CD4-positive, alpha-beta T cell treated with Interleukin-15 for 4 hours (primary cell): ENCODE measurements around the gene PEX5L.

ENCODE experiments used
- DNase-seq: peaks from one replicate; pipeline ENCODE4 v3.0.0-alpha.2; 2020; ENCODE audit warnings: low spot score

Gene PEX5L

DNA sequence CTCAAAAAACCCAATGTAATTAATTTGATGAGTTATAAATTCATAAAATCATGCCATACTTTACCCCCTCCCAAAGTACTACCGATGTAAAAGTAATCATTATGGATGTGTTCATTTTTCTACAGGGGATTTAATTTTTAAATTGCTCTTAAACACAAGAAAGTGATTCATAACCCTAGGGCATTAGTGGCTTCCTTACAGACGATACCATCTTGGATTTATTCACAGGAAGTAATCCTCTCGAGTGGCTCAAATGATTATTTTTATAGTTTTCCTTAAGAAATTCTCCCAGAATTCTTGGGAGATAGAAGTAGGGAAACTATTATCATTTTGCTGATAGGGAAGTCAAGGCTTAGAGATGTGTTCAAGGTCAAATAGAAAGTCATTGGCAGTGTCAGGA lies 80.9 kb downstream of the PEX5L start:
- no peak for DNase-seq

DNA sequence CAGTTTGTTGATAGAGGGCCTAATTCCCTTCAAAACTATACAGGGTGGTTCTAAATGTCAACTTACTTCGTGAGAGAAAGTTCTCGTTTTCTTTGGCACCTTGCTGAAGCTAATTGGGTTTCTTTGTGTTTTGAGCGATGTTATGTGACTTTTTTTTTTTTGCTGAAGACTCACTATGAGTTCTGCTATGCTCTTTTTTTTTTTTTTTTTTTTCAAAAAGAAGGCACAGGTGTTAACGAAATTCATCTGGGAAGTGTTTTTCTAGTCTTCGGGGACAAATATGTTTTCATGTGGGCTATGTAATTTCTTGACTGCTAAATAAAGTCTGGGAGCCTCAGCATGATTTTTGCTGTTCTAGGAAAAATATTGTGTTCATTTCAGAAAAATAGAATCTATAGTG lies 81.5 kb downstream of the PEX5L start:
- DNase-seq, result no peak

DNA sequence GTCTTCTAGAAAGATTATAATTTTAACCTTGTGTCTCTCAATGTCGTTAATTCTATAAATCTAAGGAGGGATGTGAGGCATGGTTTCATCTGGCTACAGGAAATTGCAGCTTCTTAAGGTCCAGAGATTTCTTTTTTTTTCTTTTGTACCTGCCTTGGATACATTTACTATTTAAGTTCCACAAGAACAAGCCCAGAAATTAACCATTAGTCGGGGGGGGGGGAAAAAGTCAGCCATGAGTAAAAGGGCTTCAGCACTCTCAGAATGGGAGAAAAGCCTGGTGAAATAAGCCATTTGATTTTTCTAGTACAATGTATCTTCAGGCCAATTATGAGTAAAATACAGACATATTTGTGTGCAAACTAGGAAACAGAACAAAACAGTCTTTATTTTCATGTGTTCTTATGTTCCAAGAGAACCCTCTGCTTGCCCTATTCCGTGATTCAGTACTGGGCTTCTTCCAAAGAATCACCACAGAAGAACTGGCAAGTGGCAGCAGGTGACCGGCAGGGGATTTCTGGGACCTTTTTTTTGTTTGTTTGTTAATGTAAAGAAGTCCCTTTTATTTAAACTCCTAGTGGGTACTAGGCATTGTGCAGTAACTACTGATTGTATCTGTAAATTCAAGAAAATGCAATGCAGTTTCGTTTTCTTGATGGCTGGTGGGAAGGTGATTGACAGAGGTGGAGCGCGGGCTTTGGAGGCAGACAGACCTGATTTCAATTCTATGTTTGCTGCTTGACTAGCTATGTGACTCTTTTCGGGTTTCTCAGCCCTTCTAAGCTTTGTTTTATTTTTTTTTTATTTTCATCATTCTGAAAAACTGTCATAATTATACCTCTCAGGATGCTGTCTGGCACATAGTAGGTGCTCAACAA lies 82.5 kb downstream of the PEX5L start:
- no peak for DNase-seq

DNA sequence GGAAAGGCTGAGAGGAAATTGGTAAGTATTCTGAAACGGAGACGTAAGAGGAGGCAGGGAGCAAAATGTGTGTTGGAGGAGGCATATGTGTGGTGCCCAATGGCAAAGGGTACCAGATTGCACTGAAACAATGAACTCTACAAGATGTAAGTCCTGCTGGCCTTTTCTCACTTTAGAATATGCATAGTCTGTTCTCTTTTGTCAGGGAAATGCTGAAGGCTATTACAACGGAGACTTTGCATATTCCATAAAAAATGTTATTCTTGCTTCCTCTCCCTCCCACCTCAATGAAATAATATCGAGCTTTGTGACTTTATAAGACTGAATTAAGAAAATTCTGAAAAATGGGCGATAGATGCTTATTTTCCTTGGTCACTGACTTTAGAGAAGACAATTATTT lies 85.9 kb downstream of the PEX5L start:
- DNase-seq, result no peak

DNA sequence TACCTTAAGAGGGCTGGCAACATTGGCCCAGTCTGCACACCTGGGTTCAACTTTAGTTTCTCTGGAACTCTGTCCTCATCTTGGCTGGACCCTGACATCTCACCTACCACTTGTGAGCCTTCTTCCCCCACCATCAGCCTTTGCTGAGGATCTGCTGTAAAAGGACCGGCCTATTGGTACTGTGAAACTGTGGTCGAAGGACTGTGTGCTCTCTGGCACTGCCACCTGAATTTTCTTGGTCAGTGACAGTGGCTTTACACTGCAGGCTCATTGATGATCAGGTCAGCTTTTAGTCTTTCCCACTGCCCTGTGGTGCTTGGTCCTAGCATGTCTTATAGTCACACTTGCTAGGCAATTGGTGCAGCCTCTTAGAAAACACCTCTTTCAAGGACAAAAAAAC lies 86.9 kb downstream of the PEX5L start:
- DNase-seq, result no peak

DNA sequence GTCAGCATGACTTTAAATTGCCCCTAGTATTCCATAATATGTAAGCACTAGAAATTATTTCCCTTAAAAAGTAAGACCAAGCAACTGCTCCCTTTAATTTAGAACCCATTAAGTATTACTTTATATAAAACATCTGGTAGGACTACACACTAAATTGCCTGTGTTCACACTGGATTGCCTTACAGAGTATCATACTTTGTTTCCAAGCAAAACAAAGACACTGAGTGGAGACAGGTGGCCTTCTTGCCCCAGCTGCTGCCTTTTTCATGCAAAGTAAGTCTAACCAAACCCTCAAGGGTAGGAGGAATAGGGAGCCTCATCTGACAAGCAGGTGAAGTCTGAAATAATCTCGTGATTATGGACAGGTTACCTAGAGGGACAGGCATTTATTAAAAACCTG lies 87.3 kb downstream of the PEX5L start:
- no peak for DNase-seq

DNA sequence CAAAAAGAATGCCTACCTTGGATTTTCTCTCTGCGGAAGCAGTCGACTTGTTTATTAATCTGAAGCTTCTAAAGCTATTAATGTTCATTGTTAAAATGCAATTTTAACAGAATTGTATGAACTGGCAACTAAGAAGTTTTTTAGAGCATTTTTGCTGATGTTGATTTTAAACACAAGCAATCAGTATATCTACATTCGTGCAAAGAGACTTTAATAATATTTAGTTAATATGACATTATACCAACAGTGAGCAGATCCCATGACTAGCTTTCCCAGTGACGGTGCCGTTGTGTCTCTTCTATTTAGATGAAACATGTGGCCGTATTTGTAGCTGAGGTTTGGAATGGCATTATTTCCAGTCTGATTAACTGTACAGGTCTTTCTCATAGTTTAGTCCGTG lies 88.0 kb downstream of the PEX5L start:
- no peak for DNase-seq

- DNase-seq, result no peak
Measured at GRCh38 chr3:179945569-179945968, 91.2 kb downstream of the PEX5L start.

DNA sequence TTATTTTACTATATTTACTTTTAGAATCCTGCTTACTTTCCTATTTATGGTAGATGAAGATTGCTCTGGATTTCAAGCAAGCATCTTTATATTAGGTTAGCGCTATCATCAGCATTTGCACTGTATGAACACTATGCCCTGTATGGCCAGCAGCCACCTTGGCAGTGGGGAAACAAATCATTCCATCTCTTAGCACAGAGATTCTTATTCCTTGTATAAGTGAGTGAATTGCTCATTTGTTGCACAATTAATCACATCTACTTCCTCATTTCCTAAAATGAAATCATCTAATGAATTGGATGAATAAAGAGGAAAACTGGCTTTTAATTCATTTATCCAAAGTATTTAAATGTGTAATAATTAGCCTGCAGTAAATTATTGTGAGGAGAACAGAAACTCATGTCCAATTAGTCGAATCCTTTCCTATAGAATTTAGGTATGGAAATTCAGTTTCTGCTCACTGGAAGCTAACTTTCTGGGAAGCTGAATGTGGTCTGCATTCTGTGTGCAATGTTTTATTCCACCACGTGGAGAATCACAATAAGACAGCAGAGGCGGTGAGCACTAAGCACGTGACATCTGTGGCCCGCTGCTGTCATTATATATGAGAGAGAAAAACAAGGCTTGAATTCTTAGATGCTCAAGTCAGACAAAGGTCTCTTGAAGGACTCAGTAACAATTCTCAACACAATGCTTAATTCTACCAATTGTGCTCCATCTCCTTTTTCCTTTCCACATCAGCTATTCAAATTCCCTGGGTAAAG lies 93.4 kb downstream of the PEX5L start:
- DNase-seq, result no peak

DNA sequence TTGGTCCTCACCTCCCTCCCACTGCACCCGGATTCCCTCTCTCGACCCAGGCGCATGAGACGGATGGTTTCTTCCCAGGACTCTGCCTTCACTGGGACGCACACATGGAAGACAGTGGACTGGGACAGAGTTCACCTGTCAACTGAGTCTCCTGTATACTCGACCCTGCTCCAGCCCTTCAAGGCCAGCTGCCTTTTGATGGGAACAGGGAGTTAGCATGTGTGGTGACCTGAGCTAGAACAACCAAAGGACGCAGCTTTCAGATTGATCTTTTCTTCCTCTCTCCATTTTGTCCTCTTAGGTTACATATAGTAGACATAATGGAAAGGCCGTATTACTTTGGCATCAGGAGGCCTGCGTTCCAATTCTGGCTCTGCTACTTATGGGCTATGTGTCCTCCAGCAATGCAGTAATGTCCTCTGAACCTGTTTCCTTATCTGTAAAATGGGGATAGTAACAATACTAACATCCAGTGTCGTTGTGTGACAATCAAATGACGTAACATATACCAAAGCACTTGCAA lies 94.1 kb downstream of the PEX5L start:
- no peak for DNase-seq

- DNase-seq, result no peak
Measured at GRCh38 chr3:179935710-179936109, 101.0 kb downstream of the PEX5L start.

GRCh38 chr3:179933914-179934313 lies 102.8 kb downstream of the PEX5L start:
- no peak for DNase-seq

GRCh38 chr3:179933080-179933479 lies 103.7 kb downstream of the PEX5L start:
- DNase-seq, result no peak

- DNase-seq, result no peak
Measured at GRCh38 chr3:179932674-179933073, 104.1 kb downstream of the PEX5L start.

DNA sequence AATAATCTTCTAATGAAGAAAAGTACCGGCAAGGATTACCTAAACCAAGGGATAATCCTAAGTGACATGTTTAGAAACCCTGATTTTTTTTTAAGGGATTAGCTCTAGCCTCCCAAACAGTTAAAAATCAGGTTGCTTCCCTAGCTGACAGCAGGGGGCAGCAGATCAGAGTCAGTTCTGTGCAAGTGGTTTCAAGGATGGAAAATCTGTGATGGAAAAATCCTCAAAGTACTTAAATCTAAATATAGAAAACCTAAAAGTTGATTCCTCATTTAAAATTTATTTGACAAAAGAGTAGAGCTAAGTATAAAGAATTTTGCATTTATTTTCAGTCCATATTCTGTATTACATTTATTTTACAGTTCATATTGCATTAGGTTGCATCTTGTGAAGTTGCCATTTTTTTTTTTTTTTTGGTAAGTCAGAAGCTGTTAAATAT lies 107.6 kb downstream of the PEX5L start:
- peak; percentile 46 for DNase-seq

DNA sequence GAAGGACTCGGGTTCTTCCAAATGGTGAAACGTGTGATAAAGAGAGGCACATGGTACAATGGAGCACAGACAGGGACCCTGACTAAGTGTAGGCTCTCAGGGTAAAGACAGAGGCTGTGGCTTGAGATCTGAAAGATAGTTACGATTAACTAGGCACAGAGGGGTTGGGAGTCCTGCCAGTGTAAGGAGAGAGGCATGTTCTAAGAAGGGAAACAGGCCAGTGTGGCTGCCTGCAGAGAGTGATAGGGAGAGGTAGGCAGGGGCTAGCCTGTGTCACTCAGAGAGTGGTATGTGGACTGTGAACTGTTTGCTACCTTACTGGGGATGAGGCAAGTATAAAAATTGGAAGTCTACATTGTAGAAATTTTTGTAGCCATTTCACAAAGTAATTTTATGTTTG lies 109.5 kb downstream of the PEX5L start:
- no peak for DNase-seq

DNA sequence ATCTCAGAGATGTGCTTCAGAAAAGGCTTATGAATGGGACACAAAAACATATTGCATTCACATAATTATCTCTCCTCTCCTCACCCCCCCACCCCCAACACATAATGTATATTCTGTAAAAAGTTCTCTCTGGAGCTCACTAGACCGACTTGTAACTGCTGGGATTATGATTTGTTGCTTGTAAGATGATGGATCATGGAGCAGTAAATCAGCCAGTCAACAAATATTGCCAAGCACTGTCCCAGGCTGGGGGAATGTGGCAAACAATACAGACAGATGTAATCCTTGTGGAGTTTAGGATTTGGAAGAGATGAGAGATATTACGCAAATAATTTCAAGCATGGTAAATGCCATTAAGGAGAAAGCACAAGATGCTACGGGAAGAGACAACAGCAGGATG lies 114.8 kb downstream of the PEX5L start:
- no peak for DNase-seq

GRCh38 chr3:179921500-179921899 lies 115.2 kb downstream of the PEX5L start:
- DNase-seq, result no peak

GRCh38 chr3:179907784-179908482 lies 128.8 kb downstream of the PEX5L start:
- DNase-seq, result no peak

- DNase-seq, result no peak
Measured at GRCh38 chr3:179902061-179902460, 134.7 kb downstream of the PEX5L start.

DNA sequence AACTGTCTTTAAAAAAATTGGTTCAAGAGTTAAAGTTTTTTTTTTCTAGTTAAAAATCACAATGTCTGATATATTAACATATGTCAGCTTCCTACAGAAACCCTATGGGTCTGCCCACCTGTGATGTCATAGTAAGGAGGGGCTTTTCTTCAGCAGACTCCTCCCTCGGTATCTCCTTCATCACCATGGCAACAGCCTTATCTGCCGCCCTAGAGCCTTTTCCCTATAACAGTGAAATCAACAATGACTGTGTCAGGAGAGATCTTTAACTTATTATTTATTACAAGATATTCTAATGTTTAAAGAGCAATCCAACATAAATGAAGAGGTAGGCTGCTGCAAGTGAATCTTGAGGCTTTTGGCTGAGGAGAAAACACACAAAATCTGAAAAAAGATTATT lies 138.7 kb downstream of the PEX5L start:
- no peak for DNase-seq

DNA sequence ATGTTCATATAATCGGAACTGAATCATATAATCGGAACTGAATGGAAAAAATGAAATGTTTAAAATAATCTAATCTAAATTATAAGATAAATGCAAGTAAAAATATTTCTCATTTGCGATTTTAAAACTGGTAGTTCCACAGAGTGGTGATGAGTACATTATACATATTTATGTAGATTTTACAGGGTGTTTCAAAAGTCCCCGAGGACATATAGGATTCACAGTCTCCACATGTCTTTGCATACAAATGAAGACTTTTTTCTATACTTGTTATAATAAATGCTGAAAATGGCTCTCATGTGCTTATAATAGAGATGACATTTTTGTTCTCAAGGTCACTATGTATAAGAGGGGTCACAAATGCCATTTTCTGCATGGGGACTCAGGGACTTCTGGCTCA lies 139.5 kb downstream of the PEX5L start:
- DNase-seq, result no peak

- no peak for DNase-seq
Measured at GRCh38 chr3:179896507-179896906, 140.2 kb downstream of the PEX5L start.
